Right lobe of liver (tissue), 4 donors: ENCODE measurements around the gene ZNF438.

Experiments
- CTCF ChIP-seq, 4 donors: fragments of 200-600 bp in 3 of 4; fragments of 450-650 bp in 1 of 4; IDR thresholded peaks; one replicate each; pipeline versions ENCODE4 v1.5.1 to v1.8.0; 2016 to 2022; ENCODE audit warnings: antibody characterized with exemption in 4 of 4, mild to moderate bottlenecking in 2 of 4
- POLR2A ChIP-seq: fragments of 450-650 bp; IDR thresholded peaks from one replicate; pipeline ENCODE4 v1.6.1; 2017; ENCODE audit warnings: antibody characterized with exemption, mild to moderate bottlenecking
- donor health status: DM: no; HTN: no; CAD: no.
- donor health status: DM: no; HTN: no; CAD: no.
- donor health status: DM: no; HTN: yes; CAD: no.

DNA sequence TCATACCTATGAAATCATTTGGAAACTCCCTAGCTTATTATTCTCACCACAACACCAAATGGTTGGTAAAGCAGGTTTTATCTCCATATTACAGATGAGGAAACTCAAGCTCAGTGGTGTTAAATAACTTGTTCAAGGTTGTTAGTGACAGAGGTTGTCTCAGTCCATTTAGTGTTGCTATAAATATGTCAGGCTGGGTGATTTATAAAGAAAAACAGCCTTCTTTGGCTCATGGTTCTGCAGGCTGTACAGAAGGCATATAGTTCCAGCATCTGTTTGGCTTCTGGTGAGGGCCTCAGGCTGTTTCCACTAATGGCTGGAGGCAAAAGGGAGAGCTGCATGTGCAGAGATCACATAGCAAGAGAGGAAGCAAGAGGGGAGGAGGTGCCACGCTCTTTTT is 96.6 kb downstream of the ZNF438 start:
- TF ChIP-seq CTCF (IDR thresholded peaks at IDR 0.05), result no peak
- no peak for TF ChIP-seq POLR2A
